SK-N-MC (cell line): ENCODE results near the gene NISCH.

Experiments used
- EZH2 ChIP-seq: fragments of 200-600 bp; sonication (generic); IDR thresholded peaks from one replicate; pipeline ENCODE4 v1.6.1; 2017; ENCODE audit warnings: antibody characterized with exemption
- FOXP2 ChIP-seq: optimal IDR thresholded peaks from 2 replicates; pipeline ENCODE3; 2011; ENCODE audit warnings: mild to moderate bottlenecking, moderate library complexity; ENCODE audit not compliant: insufficient read depth; ENCODE audit errors: extremely low read length, control extremely low read depth
- POLR2AphosphoS5 ChIP-seq: IDR thresholded peaks from 2 replicates; pipeline ENCODE4 v1.6.1; 2012; ENCODE audit warnings: mild to moderate bottlenecking, low read depth, low read length, borderline replicate concordance

GRCh38 chr3:52530918-52531826, 75.8 kb downstream of the NISCH start:
- TF ChIP-seq EZH2 (no peak), POLR2AphosphoS5 (no peak), FOXP2 (no peak)
